Esophagus (tissue), 2 donors: ENCODE data around the gene AAMDC. TPM values are rescaled to one million over a fixed set of nuclear protein-coding genes. Genes with fewer than 3 reads are reported as not detected.

Experiments used
- H3K27ac ChIP-seq, 2 donors: one replicate each; pipeline ENCODE4 v1.5.1; 2013; ENCODE audit warnings: low read depth in 2 of 2, mild to moderate bottlenecking in 2 of 2, inconsistent platforms in 1 of 2, low read length in 1 of 2, moderate library complexity in 1 of 2
- H3K27me3 ChIP-seq, 2 donors: one replicate each; pipeline ENCODE4 v1.6.1; 2013; ENCODE audit warnings: low read length in 2 of 2, control low read depth in 1 of 2, mild to moderate bottlenecking in 1 of 2; ENCODE audit not compliant: insufficient read depth in 2 of 2, control insufficient read depth in 1 of 2
- H3K36me3 ChIP-seq, 2 donors: one replicate each; pipeline ENCODE4 v1.6.1; 2013; ENCODE audit warnings: low read length in 1 of 2; ENCODE audit not compliant: control insufficient read depth in 2 of 2, insufficient read depth in 2 of 2
- H3K4me1 ChIP-seq, 2 donors: one replicate each; pipeline ENCODE4 v1.6.1; 2013; ENCODE audit warnings: low read length in 1 of 2; ENCODE audit not compliant: control insufficient read depth in 2 of 2, insufficient read depth in 2 of 2
- H3K4me3 ChIP-seq, 2 donors: one replicate each; pipeline ENCODE4 v1.5.1; 2013; ENCODE audit warnings: low read length in 2 of 2, mild to moderate bottlenecking in 2 of 2, low read depth in 1 of 2, moderate library complexity in 1 of 2
- H3K9me3 ChIP-seq, 2 donors: one replicate each; pipeline ENCODE4 v1.6.1; 2013; ENCODE audit warnings: mild to moderate bottlenecking in 2 of 2, low read depth in 1 of 2, low read length in 1 of 2, moderate library complexity in 1 of 2; ENCODE audit not compliant: control insufficient read depth in 2 of 2, insufficient read depth in 1 of 2
- WGBS, 2 donors: extraction: QIAGEN DNeasy Blood & Tissue Kit; methylation state at CpG; one replicate each; pipeline ENCODE4 v1.1.7; 2013; 5-methylcytosine and 5-hydroxymethylcytosine counted together
- polyA plus RNA-seq, 2 donors: library from polyadenylated mRNA; stranded (reverse); fragments of 200-250 nt; gene quantifications; one replicate each; pipeline ENCODE4 v1.2.3, GENCODE V29; 2013
- donor health status: healthy with polysubstance abuse.
- donor health status: Bipolar disorder and iron deficiency.

The AAMDC gene
- polyA plus RNA-seq: 10 to 100 TPM; 29.6 to 35.2 TPM

GRCh38 chr11:77820565-77821348, at the start of gene AAMDC, which contains the start of gene RSF1:
Gene AAMDC, plus strand, starts transcription at chr11:77821144. Its CDS starts 21,353 bp downstream, at chr11:77842497.
Gene RSF1, minus strand, starts transcription at chr11:77820722. Its CDS starts 8 bp downstream, at chr11:77820714.
- Histone ChIP-seq H3K4me1 (no peaks in the 10 kb centered on the region), H3K36me3 (no peaks in the 10 kb centered on the region), H3K27ac (peak within 1 kb of the TSS; percentile 92 to 94), H3K9me3 (no peaks in the 10 kb centered on the region), H3K27me3 (no peaks in the 10 kb centered on the region), H3K4me3 (peak within 1 kb of the TSS; percentile 91 to 100)
- 0 to 1% methylated on average over 63 to 64 of the region's 64 CpGs for WGBS, 2 donors

GRCh38 chr11:77775936-77776335, 45.0 kb upstream of the AAMDC start:
- WGBS, 2 donors: 56 to 66% methylated on average over 2 of the region's 2 CpGs
- no peak overlapping the region for H3K4me3 ChIP-seq
- H3K27ac ChIP-seq: no peak overlapping the region
- H3K9me3 ChIP-seq: no peaks in the 10 kb centered on the region
- no peaks in the 10 kb centered on the region for H3K36me3 ChIP-seq
- H3K27me3 ChIP-seq: no peaks in the 10 kb centered on the region
- H3K4me1 ChIP-seq: no peaks in the 10 kb centered on the region

GRCh38 chr11:77776455-77776854, 44.5 kb upstream of the AAMDC start:
- no peaks in the 10 kb centered on the region for H3K36me3 ChIP-seq
- no peaks in the 10 kb centered on the region for H3K27me3 ChIP-seq
- no peaks in the 10 kb centered on the region for H3K4me1 ChIP-seq
- no peaks in the 10 kb centered on the region for H3K9me3 ChIP-seq
- H3K27ac ChIP-seq: no peak overlapping the region
- 65 to 83% methylated on average over 1 of the region's 1 CpG for WGBS, 2 donors
- H3K4me3 ChIP-seq: no peak overlapping the region

- Histone ChIP-seq H3K27ac (no peak overlapping the region), H3K27me3 (no peaks in the 10 kb centered on the region), H3K36me3 (peaks cover 0 to 2% of the 10 kb centered on the region in 2 donors), H3K4me1 (no peaks in the 10 kb centered on the region), H3K9me3 (peaks cover 0 to 2% of the 10 kb centered on the region in 2 donors), H3K4me3 (no peak overlapping the region)
- whole genome bisulfite sequencing, 2 donors: 96 to 100% methylated on average over 1 of the region's 1 CpG
Observed at GRCh38 chr11:77778118-77778517, 42.8 kb upstream of the AAMDC start.

- Histone ChIP-seq H3K4me1 (no peaks in the 10 kb centered on the region), H3K27me3 (no peaks in the 10 kb centered on the region), H3K9me3 (peaks cover 0 to 2% of the 10 kb centered on the region in 2 donors), H3K27ac (no peak overlapping the region), H3K36me3 (peaks cover 0 to 2% of the 10 kb centered on the region in 2 donors), H3K4me3 (no peak overlapping the region)
- 30 to 36% methylated on average over 1 of the region's 1 CpG for WGBS, 2 donors
Observed at GRCh38 chr11:77778549-77778948, 42.4 kb upstream of the AAMDC start.

- peaks cover 0 to 2% of the 10 kb centered on the region in 2 donors for H3K9me3 ChIP-seq
- no peaks in the 10 kb centered on the region for H3K4me1 ChIP-seq
- H3K27me3 ChIP-seq: no peaks in the 10 kb centered on the region
Observed at GRCh38 chr11:77779935-77780334, 41.0 kb upstream of the AAMDC start.

GRCh38 chr11:77783025-77783424, 37.9 kb upstream of the AAMDC start:
- 95 to 98% methylated on average over 1 of the region's 1 CpG for WGBS, 2 donors
- H3K27ac ChIP-seq: no peak overlapping the region
- no peaks in the 10 kb centered on the region for H3K4me1 ChIP-seq
- H3K36me3 ChIP-seq: peaks cover 0 to 2% of the 10 kb centered on the region in 2 donors
- no peaks in the 10 kb centered on the region for H3K27me3 ChIP-seq
- peaks cover 0 to 2% of the 10 kb centered on the region in 2 donors for H3K9me3 ChIP-seq
- no peak overlapping the region for H3K4me3 ChIP-seq

More at GRCh38 chr11:77779935-77780334, 41.0 kb upstream of the AAMDC start:
- no peak overlapping the region for H3K4me3 ChIP-seq
- peaks cover 0 to 2% of the 10 kb centered on the region in 2 donors for H3K36me3 ChIP-seq
- H3K27ac ChIP-seq: no peak overlapping the region

- 82 to 94% methylated on average over 3 of the region's 3 CpGs for WGBS, 2 donors
- peaks cover 0 to 2% of the 10 kb centered on the region in 2 donors for H3K9me3 ChIP-seq
- peaks cover 0 to 2% of the 10 kb centered on the region in 2 donors for H3K4me1 ChIP-seq
- peaks cover 0 to 6% of the 10 kb centered on the region in 2 donors for H3K36me3 ChIP-seq
- H3K27me3 ChIP-seq: no peaks in the 10 kb centered on the region
- H3K4me3 ChIP-seq: no peak overlapping the region
- no peak overlapping the region for H3K27ac ChIP-seq
Observed at GRCh38 chr11:77784572-77784971, 36.4 kb upstream of the AAMDC start.

GRCh38 chr11:77789061-77789730, 31.7 kb upstream of the AAMDC start:
- Histone ChIP-seq H3K4me1 (peaks cover 2 to 4% of the 10 kb centered on the region in 2 donors), H3K27ac (peak overlapping the region in 1 of 2 donors; percentile 4), H3K36me3 (peaks cover 0 to 4% of the 10 kb centered on the region in 2 donors), H3K9me3 (no peaks in the 10 kb centered on the region), H3K27me3 (no peaks in the 10 kb centered on the region), H3K4me3 (no peak overlapping the region)
- WGBS, 2 donors: 89 to 91% methylated on average over 11 of the region's 11 CpGs
